WTC11 (cell line): Measurements from ENCODE around the gene SSR3. TPM values are rescaled to one million over a fixed set of nuclear protein-coding genes. Genes with fewer than 3 reads are reported as not detected.
"Not testable (repeated sequence)": the region's sequence is repeated elsewhere in the genome, so short reads cannot be mapped to it uniquely, and the experiment has no call there.

Source experiments
- ATAC-seq: fragments of 200-7000 bp; cut with Tn5 transposase; 2 replicates; pipeline ENCODE4 v1.10.0; 2021; ENCODE audit warnings: mild to moderate bottlenecking, moderate library complexity
- CTCF ChIA-PET: fragments of 300-600 bp; sonication (Branson Sonifier 250); formaldehyde crosslinking; loops from one replicate; lab custom pipeline; 2021; ENCODE audit warnings: antibody characterized with exemption; lab: Charles Lee
- POLR2A ChIA-PET: fragments of 350-600 bp; sonication (Branson Sonifier 250); formaldehyde crosslinking; loops from one replicate; lab custom pipeline; 2021; ENCODE audit warnings: antibody characterized with exemption; lab: Charles Lee
- DNase-seq: peaks from one replicate; pipeline ENCODE4 v3.0.0; 2021; ENCODE audit warnings: low spot score
- H3K27ac Mint-ChIP-seq: 2 replicates; pipeline ENCODE4 v1.8.0; 2021; ENCODE audit warnings: mixed read lengths
- H3K27me3 Mint-ChIP-seq: 2 replicates; pipeline ENCODE4 v1.8.0; 2021; ENCODE audit warnings: low read depth, mild to moderate bottlenecking, moderate library complexity, mixed read lengths
- H3K36me3 Mint-ChIP-seq: 2 replicates; pipeline ENCODE4 v1.8.0; 2021; ENCODE audit warnings: mixed read lengths
- H3K4me1 Mint-ChIP-seq: 2 replicates; pipeline ENCODE4 v1.8.0; 2022; ENCODE audit warnings: mixed read lengths
- H3K4me3 Mint-ChIP-seq: 2 replicates; pipeline ENCODE4 v1.8.0; 2021; ENCODE audit warnings: mild to moderate bottlenecking, moderate library complexity, mixed read lengths
- H3K9me3 Mint-ChIP-seq: 2 replicates; pipeline ENCODE4 v1.8.0; 2021; ENCODE audit warnings: mixed read lengths
- CTCF ChIP-seq: fragments of 200-600 bp; IDR thresholded peaks from 2 replicates; pipeline ENCODE4 v1.8.0; 2022; ENCODE audit warnings: antibody characterized with exemption
- ESRRA ChIP-seq: sonication (generic); formaldehyde crosslinking; IDR thresholded peaks from 2 replicates; pipeline ENCODE4 v1.8.1; 2022; ENCODE audit warnings: mild to moderate bottlenecking, missing genetic modification reagents, borderline replicate concordance
- OVOL2 ChIP-seq: fragments of 250-450 bp; sonication (Bioruptor Pico); IDR thresholded peaks from 2 replicates; pipeline ENCODE4 v1.9.0; 2021; ENCODE audit warnings: mild to moderate bottlenecking, borderline replicate concordance
- PREB ChIP-seq: sonication (generic); formaldehyde crosslinking; IDR thresholded peaks from 2 replicates; pipeline ENCODE4 v1.8.1; 2022; ENCODE audit warnings: mild to moderate bottlenecking, missing genetic modification reagents, moderate library complexity, borderline replicate concordance
- RORB ChIP-seq: fragments of 250-450 bp; sonication (Bioruptor Pico); IDR thresholded peaks from 2 replicates; pipeline ENCODE4 v1.9.0; 2021; ENCODE audit warnings: mild to moderate bottlenecking
- USF2 ChIP-seq: sonication (generic); formaldehyde crosslinking; IDR thresholded peaks from 2 replicates; pipeline ENCODE4 v1.8.1; 2023; ENCODE audit warnings: mild to moderate bottlenecking, missing genetic modification reagents, moderate library complexity
- ZNF671 ChIP-seq: fragments of 250-450 bp; sonication (Bioruptor Pico); IDR thresholded peaks from 2 replicates; pipeline ENCODE4 v1.8.0; 2021; ENCODE audit warnings: mild to moderate bottlenecking
- total RNA-seq: library from RNA; stranded (reverse); gene quantifications from 3 replicates; pipeline ENCODE4 v1.2.3, GENCODE V29; 2021
- TF ChIP-seq, protein P1 (sequence below): fragments of 250-450 bp; sonication (Bioruptor Pico); IDR thresholded peaks from 2 replicates; pipeline ENCODE4 v1.9.0; 2021; ENCODE audit warnings: mild to moderate bottlenecking, borderline replicate concordance
- TF ChIP-seq, protein P2 (sequence below): sonication (generic); formaldehyde crosslinking; IDR thresholded peaks from 2 replicates; pipeline ENCODE4 v1.8.0; 2022; ENCODE audit warnings: mild to moderate bottlenecking, missing genetic modification reagents
- TF ChIP-seq, protein P3 (sequence below): sonication (generic); formaldehyde crosslinking; IDR thresholded peaks from 2 replicates; pipeline ENCODE4 v1.8.0; 2022; ENCODE audit warnings: missing genetic modification reagents

Gene SSR3
- total RNA-seq, 1 experiment from 2014 or later: 162 TPM

DNA sequence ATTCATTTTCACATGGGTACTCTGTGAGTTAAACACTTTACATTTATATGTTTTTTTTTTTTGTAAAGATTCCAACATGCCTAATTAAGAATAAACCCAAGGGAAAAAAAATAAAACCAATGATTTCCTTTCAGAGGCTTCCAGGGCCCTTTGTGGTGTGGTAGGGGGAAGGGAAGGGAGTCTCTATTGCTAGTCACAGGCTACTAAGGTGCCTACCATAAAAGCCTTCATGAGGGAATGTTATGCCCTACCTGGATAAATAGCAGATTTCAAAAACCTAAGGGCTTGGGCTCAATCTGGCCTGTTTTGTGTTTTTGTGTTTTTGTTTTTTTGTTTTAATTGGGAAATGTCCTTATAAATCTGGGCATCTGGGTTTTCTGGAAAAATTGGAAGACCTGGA lies 38.9 kb upstream of the SSR3 start (continued):
- no peak for TF ChIP-seq CTCF
- no peak for TF ChIP-seq RORB (CRISPR knock-in tag)
- TF ChIP-seq, protein P1, sequence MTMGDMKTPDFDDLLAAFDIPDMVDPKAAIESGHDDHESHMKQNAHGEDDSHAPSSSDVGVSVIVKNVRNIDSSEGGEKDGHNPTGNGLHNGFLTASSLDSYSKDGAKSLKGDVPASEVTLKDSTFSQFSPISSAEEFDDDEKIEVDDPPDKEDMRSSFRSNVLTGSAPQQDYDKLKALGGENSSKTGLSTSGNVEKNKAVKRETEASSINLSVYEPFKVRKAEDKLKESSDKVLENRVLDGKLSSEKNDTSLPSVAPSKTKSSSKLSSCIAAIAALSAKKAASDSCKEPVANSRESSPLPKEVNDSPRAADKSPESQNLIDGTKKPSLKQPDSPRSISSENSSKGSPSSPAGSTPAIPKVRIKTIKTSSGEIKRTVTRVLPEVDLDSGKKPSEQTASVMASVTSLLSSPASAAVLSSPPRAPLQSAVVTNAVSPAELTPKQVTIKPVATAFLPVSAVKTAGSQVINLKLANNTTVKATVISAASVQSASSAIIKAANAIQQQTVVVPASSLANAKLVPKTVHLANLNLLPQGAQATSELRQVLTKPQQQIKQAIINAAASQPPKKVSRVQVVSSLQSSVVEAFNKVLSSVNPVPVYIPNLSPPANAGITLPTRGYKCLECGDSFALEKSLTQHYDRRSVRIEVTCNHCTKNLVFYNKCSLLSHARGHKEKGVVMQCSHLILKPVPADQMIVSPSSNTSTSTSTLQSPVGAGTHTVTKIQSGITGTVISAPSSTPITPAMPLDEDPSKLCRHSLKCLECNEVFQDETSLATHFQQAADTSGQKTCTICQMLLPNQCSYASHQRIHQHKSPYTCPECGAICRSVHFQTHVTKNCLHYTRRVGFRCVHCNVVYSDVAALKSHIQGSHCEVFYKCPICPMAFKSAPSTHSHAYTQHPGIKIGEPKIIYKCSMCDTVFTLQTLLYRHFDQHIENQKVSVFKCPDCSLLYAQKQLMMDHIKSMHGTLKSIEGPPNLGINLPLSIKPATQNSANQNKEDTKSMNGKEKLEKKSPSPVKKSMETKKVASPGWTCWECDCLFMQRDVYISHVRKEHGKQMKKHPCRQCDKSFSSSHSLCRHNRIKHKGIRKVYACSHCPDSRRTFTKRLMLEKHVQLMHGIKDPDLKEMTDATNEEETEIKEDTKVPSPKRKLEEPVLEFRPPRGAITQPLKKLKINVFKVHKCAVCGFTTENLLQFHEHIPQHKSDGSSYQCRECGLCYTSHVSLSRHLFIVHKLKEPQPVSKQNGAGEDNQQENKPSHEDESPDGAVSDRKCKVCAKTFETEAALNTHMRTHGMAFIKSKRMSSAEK: no peak
- no peak for TF ChIP-seq OVOL2 (CRISPR knock-in tag)
- no peak for TF ChIP-seq PREB (CRISPR knock-in tag)
- no peak for TF ChIP-seq ESRRA (CRISPR knock-in tag)
- TF ChIP-seq, protein P2, sequence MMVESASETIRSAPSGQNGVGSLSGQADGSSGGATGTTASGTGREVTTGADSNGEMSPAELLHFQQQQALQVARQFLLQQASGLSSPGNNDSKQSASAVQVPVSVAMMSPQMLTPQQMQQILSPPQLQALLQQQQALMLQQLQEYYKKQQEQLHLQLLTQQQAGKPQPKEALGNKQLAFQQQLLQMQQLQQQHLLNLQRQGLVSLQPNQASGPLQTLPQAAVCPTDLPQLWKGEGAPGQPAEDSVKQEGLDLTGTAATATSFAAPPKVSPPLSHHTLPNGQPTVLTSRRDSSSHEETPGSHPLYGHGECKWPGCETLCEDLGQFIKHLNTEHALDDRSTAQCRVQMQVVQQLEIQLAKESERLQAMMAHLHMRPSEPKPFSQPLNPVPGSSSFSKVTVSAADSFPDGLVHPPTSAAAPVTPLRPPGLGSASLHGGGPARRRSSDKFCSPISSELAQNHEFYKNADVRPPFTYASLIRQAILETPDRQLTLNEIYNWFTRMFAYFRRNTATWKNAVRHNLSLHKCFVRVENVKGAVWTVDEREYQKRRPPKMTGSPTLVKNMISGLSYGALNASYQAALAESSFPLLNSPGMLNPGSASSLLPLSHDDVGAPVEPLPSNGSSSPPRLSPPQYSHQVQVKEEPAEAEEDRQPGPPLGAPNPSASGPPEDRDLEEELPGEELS (CRISPR knock-in tag): no peak
- TF ChIP-seq, protein P3, sequence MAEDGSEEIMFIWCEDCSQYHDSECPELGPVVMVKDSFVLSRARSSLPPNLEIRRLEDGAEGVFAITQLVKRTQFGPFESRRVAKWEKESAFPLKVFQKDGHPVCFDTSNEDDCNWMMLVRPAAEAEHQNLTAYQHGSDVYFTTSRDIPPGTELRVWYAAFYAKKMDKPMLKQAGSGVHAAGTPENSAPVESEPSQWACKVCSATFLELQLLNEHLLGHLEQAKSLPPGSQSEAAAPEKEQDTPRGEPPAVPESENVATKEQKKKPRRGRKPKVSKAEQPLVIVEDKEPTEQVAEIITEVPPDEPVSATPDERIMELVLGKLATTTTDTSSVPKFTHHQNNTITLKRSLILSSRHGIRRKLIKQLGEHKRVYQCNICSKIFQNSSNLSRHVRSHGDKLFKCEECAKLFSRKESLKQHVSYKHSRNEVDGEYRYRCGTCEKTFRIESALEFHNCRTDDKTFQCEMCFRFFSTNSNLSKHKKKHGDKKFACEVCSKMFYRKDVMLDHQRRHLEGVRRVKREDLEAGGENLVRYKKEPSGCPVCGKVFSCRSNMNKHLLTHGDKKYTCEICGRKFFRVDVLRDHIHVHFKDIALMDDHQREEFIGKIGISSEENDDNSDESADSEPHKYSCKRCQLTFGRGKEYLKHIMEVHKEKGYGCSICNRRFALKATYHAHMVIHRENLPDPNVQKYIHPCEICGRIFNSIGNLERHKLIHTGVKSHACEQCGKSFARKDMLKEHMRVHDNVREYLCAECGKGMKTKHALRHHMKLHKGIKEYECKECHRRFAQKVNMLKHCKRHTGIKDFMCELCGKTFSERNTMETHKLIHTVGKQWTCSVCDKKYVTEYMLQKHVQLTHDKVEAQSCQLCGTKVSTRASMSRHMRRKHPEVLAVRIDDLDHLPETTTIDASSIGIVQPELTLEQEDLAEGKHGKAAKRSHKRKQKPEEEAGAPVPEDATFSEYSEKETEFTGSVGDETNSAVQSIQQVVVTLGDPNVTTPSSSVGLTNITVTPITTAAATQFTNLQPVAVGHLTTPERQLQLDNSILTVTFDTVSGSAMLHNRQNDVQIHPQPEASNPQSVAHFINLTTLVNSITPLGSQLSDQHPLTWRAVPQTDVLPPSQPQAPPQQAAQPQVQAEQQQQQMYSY (CRISPR knock-in tag): no peak
- no peak for TF ChIP-seq USF2 (CRISPR knock-in tag)
- TF ChIP-seq ZNF671: no peak

GRCh38 chr3:156589806-156590205 lies 34.9 kb upstream of the SSR3 start:
- H3K4me1 Mint-ChIP-seq, H3K27me3 Mint-ChIP-seq, POLR2A ChIA-PET, H3K27ac Mint-ChIP-seq, H3K4me3 Mint-ChIP-seq, H3K36me3 Mint-ChIP-seq, ATAC-seq, DNase-seq, CTCF ChIA-PET, H3K9me3 Mint-ChIP-seq: not testable (repeated sequence)
